ENCODE measurements around the gene ATP6V1C2. TPM values are rescaled to one million over a fixed set of nuclear protein-coding genes. Genes with fewer than 3 reads are reported as not detected.

ATP6V1C2 gene
- total and polyA plus RNA-seq, 8 donors = 0.06 to 2.0 (median 0.34) TPM; not detected in 1

- no peak for TF ChIP-seq CTCF (IDR thresholded peaks at IDR 0.05)
- no peak for FAIRE-seq
- Histone ChIP-seq H3K9me3 (no peaks in the 10 kb centered on the region), H3K4me3 (no peak overlapping the region), H3K36me3 (peaks cover 0 to 9% (median 0%) of the 10 kb centered on the region in 3 donors), H3K4me1 (no peaks in the 10 kb centered on the region), H3K27ac (no peak overlapping the region), H3K27me3 (no peaks in the 10 kb centered on the region)
- DNase-seq = peak in 1 of 6 donors; percentile 35
- no peak for ATAC-seq
- intact Hi-C loops (cut with DNase I) = no loop called here
- 71 to 74% methylated on average over 8 of the region's 8 CpGs for WGBS, 2 donors
Observed at GRCh38 chr2:10773821-10774341, 52.5 kb downstream of the ATP6V1C2 start.

DNA sequence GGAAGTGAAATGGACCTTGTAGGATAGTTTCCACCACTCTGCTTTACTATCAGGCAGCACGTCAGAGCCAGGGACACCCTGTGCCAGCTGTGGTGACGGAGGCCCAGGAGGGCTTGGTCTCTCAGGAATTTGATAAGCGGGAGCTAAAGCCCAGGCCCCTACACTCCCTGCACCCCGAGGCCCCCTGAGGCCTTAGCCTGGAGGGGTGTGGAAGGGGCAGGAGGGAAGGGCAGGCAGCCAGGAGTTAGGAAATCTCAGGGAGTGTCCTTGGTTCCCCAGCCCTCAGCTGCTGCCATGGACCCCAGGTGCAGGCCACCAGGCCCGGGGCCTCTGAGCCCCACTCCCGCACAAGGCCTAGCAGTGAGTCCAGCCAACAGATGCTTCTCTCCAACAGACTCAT is 53.0 kb downstream of the ATP6V1C2 start:
- DNase-seq = peak in 1 of 6 donors; percentile 43

GRCh38 chr2:10775021-10775780 is 53.8 kb downstream of the ATP6V1C2 start:
- no peak overlapping the region for H3K27ac ChIP-seq
- no peak for ATAC-seq
- no peak for FAIRE-seq

More for the DNA sequence above, 53.0 kb downstream of the ATP6V1C2 start:
- ATAC-seq = peak in 1 of 4 donors; percentile 34
- TF ChIP-seq CTCF (IDR thresholded peaks at IDR 0.05) = no peak
- no peaks in the 10 kb centered on the region for H3K27me3 ChIP-seq
- H3K9me3 ChIP-seq = no peaks in the 10 kb centered on the region
- WGBS, 2 donors = 42 to 47% methylated on average over 6 of the region's 6 CpGs
- no peaks in the 10 kb centered on the region for H3K4me1 ChIP-seq
- no peak overlapping the region for H3K4me3 ChIP-seq
- H3K27ac ChIP-seq = no peak overlapping the region
- no peak for FAIRE-seq
- peaks cover 0 to 9% (median 0%) of the 10 kb centered on the region in 3 donors for H3K36me3 ChIP-seq
- intact Hi-C loops (cut with DNase I) = no loop called here

GRCh38 chr2:10775831-10776230 is 54.4 kb downstream of the ATP6V1C2 start:
- Histone ChIP-seq H3K36me3 (peaks cover 0 to 20% (median 0%) of the 10 kb centered on the region in 3 donors), H3K9me3 (no peaks in the 10 kb centered on the region), H3K27me3 (no peaks in the 10 kb centered on the region), H3K27ac (no peak overlapping the region), H3K4me3 (no peak overlapping the region), H3K4me1 (no peaks in the 10 kb centered on the region)
- intact Hi-C loops (cut with DNase I) = no loop called here
- WGBS, 2 donors = 86 to 90% methylated on average over 13 of the region's 13 CpGs
- ATAC-seq (no peak), FAIRE-seq (no peak), DNase-seq (peak in 1 of 6 donors; percentile 52)
- no peak for TF ChIP-seq CTCF (IDR thresholded peaks at IDR 0.05)

More at GRCh38 chr2:10775021-10775780, 53.8 kb downstream of the ATP6V1C2 start:
- H3K36me3 ChIP-seq = peaks cover 0 to 14% (median 0%) of the 10 kb centered on the region in 3 donors
- no peaks in the 10 kb centered on the region for H3K27me3 ChIP-seq
- no peaks in the 10 kb centered on the region for H3K9me3 ChIP-seq
- intact Hi-C loops (cut with DNase I) = no loop called here
- DNase-seq = peak in 1 of 6 donors; percentile 41
- 72 to 75% methylated on average over 23 of the region's 23 CpGs for WGBS, 2 donors
- no peak for TF ChIP-seq CTCF (IDR thresholded peaks at IDR 0.05)
- no peaks in the 10 kb centered on the region for H3K4me1 ChIP-seq
- no peak overlapping the region for H3K4me3 ChIP-seq
